GM12892 (cell line): ENCODE measurements around the gene PPP1R7.

Source experiments
- POLR2A ChIP-seq: IDR thresholded peaks from 2 replicates; pipeline ENCODE4 v1.6.1; 2011; ENCODE audit warnings: low read depth, low read length, control low read depth
- POLR2AphosphoS5 ChIP-seq: IDR thresholded peaks from 2 replicates; pipeline ENCODE4 v1.6.1; 2011; ENCODE audit warnings: low read depth, low read length, control low read depth
- TAF1 ChIP-seq: IDR thresholded peaks from 2 replicates; pipeline ENCODE4 v1.6.1; 2011; ENCODE audit warnings: low read depth, mild to moderate bottlenecking, control low read depth, low read length, borderline replicate concordance

- TF ChIP-seq POLR2A (no peak), TAF1 (no peak), POLR2AphosphoS5 (no peak)
These were observed 37.6 kb downstream of the PPP1R7 start for GRCh38 chr2:241187918-241188234.
